ENCODE data around the gene CD81.

The CD81 gene

GRCh38 chr11:2441171-2441570, 64.1 kb downstream of the CD81 start:
- ATAC-seq, result no peak
- TF ChIP-seq ZFP30 (CRISPR knock-in tag; IDR thresholded peaks at IDR 0.05), result no peak

GRCh38 chr11:2442589-2442988, 65.5 kb downstream of the CD81 start:
- TF ChIP-seq TCF4 (CRISPR knock-in tag; IDR thresholded peaks at IDR 0.05; ENCODE audit: borderline replicate concordance), result no peak

GRCh38 chr11:2443406-2443805, 66.3 kb downstream of the CD81 start:
- TF ChIP-seq ZNF565 (CRISPR knock-in tag; conservative IDR thresholded peaks at IDR 0.05; ENCODE audit: low read depth) (no peak), OSR1 (CRISPR knock-in tag; IDR thresholded peaks at IDR 0.05) (no peak), GLIS3 (CRISPR knock-in tag; IDR thresholded peaks at IDR 0.05) (no peak), BACH2 (CRISPR knock-in tag; IDR thresholded peaks at IDR 0.05; ENCODE audit: borderline replicate concordance) (no peak), PPARA (CRISPR knock-in tag; IDR thresholded peaks at IDR 0.05; ENCODE audit: borderline replicate concordance) (no peak), PATZ1 (CRISPR knock-in tag; IDR thresholded peaks at IDR 0.05; ENCODE audit: borderline replicate concordance) (no peak), ISL1 (CRISPR knock-in tag; IDR thresholded peaks at IDR 0.05) (no peak), RARB (CRISPR knock-in tag; IDR thresholded peaks at IDR 0.05) (no peak), ZNF70 (CRISPR knock-in tag; IDR thresholded peaks at IDR 0.05) (no peak), ZC3H10 (CRISPR knock-in tag; IDR thresholded peaks at IDR 0.05) (no peak), TSHZ2 (CRISPR knock-in tag; IDR thresholded peaks at IDR 0.05) (no peak), TCF4 (CRISPR knock-in tag; IDR thresholded peaks at IDR 0.05; ENCODE audit: borderline replicate concordance) (no peak), ESRRG (CRISPR knock-in tag; IDR thresholded peaks at IDR 0.05) (no peak), ZNF8 (CRISPR knock-in tag; IDR thresholded peaks at IDR 0.05) (no peak), CSRNP3 (CRISPR knock-in tag; IDR thresholded peaks at IDR 0.05) (no peak)
- no peak for ATAC-seq

More at GRCh38 chr11:2442589-2442988, 65.5 kb downstream of the CD81 start:
- no peak for ATAC-seq

GRCh38 chr11:2443881-2444820, 67.0 kb downstream of the CD81 start, which contains the start of gene TRPM5:
TRPM5 (minus strand) TSS chr11:2444514; CDS start chr11:2423036, 21,478 bp downstream.
- ATAC-seq, result no peak
- TF ChIP-seq BACH2 (CRISPR knock-in tag; IDR thresholded peaks at IDR 0.05; ENCODE audit: borderline replicate concordance) (no peak), PPARA (CRISPR knock-in tag; IDR thresholded peaks at IDR 0.05; ENCODE audit: borderline replicate concordance) (no peak), ZFP30 (CRISPR knock-in tag; IDR thresholded peaks at IDR 0.05) (no peak), ZNF70 (CRISPR knock-in tag; IDR thresholded peaks at IDR 0.05) (no peak), ARNTL (CRISPR knock-in tag; IDR thresholded peaks at IDR 0.05; ENCODE audit: borderline replicate concordance, low read depth) (no peak), TCF4 (CRISPR knock-in tag; IDR thresholded peaks at IDR 0.05; ENCODE audit: borderline replicate concordance) (no peak), CSRNP3 (CRISPR knock-in tag; IDR thresholded peaks at IDR 0.05) (no peak), ZFP3 (CRISPR knock-in tag; IDR thresholded peaks at IDR 0.05) (no peak), TOX (CRISPR knock-in tag; IDR thresholded peaks at IDR 0.05; ENCODE audit: borderline replicate concordance) (no peak), ZNF8 (CRISPR knock-in tag; IDR thresholded peaks at IDR 0.05) (no peak), TSHZ2 (CRISPR knock-in tag; IDR thresholded peaks at IDR 0.05) (no peak), ISL1 (CRISPR knock-in tag; IDR thresholded peaks at IDR 0.05) (no peak), GLIS3 (CRISPR knock-in tag; IDR thresholded peaks at IDR 0.05) (no peak), SNAI2 (CRISPR knock-in tag; IDR thresholded peaks at IDR 0.05) (no peak)
